ENCODE results near the gene CPT1A. TPM values are rescaled to one million over a fixed set of nuclear protein-coding genes. Genes with fewer than 3 reads are reported as not detected.

The CPT1A gene
- total RNA-seq, 2 donors from 2014 or later, result 53.1 to 56.3 TPM

GRCh38 chr11:68766786-68767185 lies 74.9 kb downstream of the CPT1A start:
- Histone ChIP-seq H3K4me1 (no peaks in the 10 kb centered on the region), H3K36me3 (peaks cover 94% of the 10 kb centered on the region), H3K4me3 (no peak overlapping the region), H3K27ac (no peak overlapping the region), H3K9me3 (no peaks in the 10 kb centered on the region), H3K27me3 (no peaks in the 10 kb centered on the region)
- TF ChIP-seq CTCF (IDR thresholded peaks at IDR 0.05), result no peak
- DNase-seq (ENCODE audit: low spot score), result no peak

GRCh38 chr11:68764746-68765145 lies 77.0 kb downstream of the CPT1A start:
- Histone ChIP-seq H3K27me3 (no peaks in the 10 kb centered on the region), H3K9me3 (no peaks in the 10 kb centered on the region), H3K27ac (no peak overlapping the region), H3K4me1 (no peaks in the 10 kb centered on the region), H3K4me3 (no peak overlapping the region), H3K36me3 (peaks cover 94% of the 10 kb centered on the region)
- no peak for TF ChIP-seq CTCF (IDR thresholded peaks at IDR 0.05)
- no peak for DNase-seq (ENCODE audit: low spot score)

- Histone ChIP-seq H3K4me1 (no peaks in the 10 kb centered on the region), H3K36me3 (peaks cover 94% of the 10 kb centered on the region), H3K27me3 (no peaks in the 10 kb centered on the region), H3K4me3 (no peak overlapping the region), H3K27ac (no peak overlapping the region), H3K9me3 (no peaks in the 10 kb centered on the region)
- DNase-seq (ENCODE audit: low spot score), result no peak
- TF ChIP-seq CTCF (IDR thresholded peaks at IDR 0.05), result peak in 1 of 2 donors; percentile 33
These were observed 77.6 kb downstream of the CPT1A start for GRCh38 chr11:68763926-68764657.

- Histone ChIP-seq H3K27ac (no peak overlapping the region), H3K9me3 (no peaks in the 10 kb centered on the region), H3K4me1 (no peaks in the 10 kb centered on the region), H3K36me3 (peaks cover 94% of the 10 kb centered on the region), H3K4me3 (no peak overlapping the region), H3K27me3 (no peaks in the 10 kb centered on the region)
- no peak for DNase-seq (ENCODE audit: low spot score)
- TF ChIP-seq CTCF (IDR thresholded peaks at IDR 0.05), result no peak
These were observed 78.5 kb downstream of the CPT1A start for GRCh38 chr11:68763181-68763721.

- no peak overlapping the region for H3K27ac ChIP-seq
- no peak for DNase-seq (ENCODE audit: low spot score)
- H3K4me1 ChIP-seq, result no peaks in the 10 kb centered on the region
- TF ChIP-seq CTCF (IDR thresholded peaks at IDR 0.05), result no peak
- no peak overlapping the region for H3K4me3 ChIP-seq
- H3K9me3 ChIP-seq, result no peaks in the 10 kb centered on the region
- no peaks in the 10 kb centered on the region for H3K27me3 ChIP-seq
- peaks cover 97% of the 10 kb centered on the region for H3K36me3 ChIP-seq
These were observed 79.2 kb downstream of the CPT1A start for GRCh38 chr11:68762481-68762880.

All from right atrium auricular region (tissue), 2 donors.